AG04449 (cell line): ENCODE results near the gene MED22.
"Not testable (repeated sequence)": the region's sequence is repeated elsewhere in the genome, so short reads cannot be mapped to it uniquely, and the experiment has no call there.

Experiments used
- CTCF ChIA-PET: fragments of 350-600 bp; formaldehyde crosslinking; extraction: SDS; loops from one replicate; lab custom pipeline; 2021; ENCODE audit warnings: antibody characterized with exemption; lab: Yijun Ruan, JAX
- POLR2A ChIA-PET: fragments of 400-600, 350-600 bp; formaldehyde crosslinking; extraction: SDS; loops from one replicate; lab custom pipeline; 2020; ENCODE audit warnings: antibody characterized with exemption, inconsistent platforms; lab: Yijun Ruan, JAX
- DNase-seq: peaks from one replicate; pipeline ENCODE4 v3.0.0-alpha.2; 2010; ENCODE audit warnings: low read depth, low spot score
- H3K4me3 ChIP-seq: 2 replicates; pipeline ENCODE4 v1.5.1; 2011; ENCODE audit warnings: low read depth, mild to moderate bottlenecking, control low read depth, low read length
- TF ChIP-seq, protein P1 (sequence below): IDR thresholded peaks from one replicate; pipeline ENCODE4 v1.5.1; 2011; ENCODE audit warnings: mild to moderate bottlenecking, moderate library complexity, low read length, control low read depth, inconsistent platforms; ENCODE audit not compliant: insufficient read depth; ENCODE audit errors: missing control alignments

MED22 gene

DNA sequence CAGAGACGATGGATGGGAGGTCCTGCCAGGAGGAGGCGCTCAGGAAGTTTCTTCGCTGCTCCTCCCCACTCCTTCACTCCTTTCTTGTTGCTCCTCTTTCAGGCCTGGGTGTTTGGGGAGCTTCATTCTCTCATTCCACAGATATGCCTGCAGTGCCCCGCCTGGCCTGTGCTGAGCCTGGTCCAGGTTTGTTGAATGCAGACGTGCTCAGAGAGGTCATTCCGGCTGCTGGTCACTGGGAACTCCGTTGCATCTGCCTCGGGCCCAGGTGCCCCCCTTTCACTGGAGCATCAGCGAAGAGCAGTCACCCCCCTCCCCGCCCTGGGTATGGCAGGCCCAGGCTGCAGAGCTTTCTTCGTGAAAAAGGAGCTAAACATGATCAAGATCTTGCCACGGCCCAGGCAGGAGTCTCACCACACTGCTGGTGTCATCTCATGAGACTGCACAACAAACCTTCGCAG is 27.5 kb downstream of the MED22 start:
- no peak for DNase-seq
- CTCF ChIA-PET: interaction anchor here (1.2 to 2.1 kb wide), 2 partner anchors 9 to 10 kb away, joined by 5 read pairs; no protein-coding TSS in a partner anchor
- TF ChIP-seq, protein P1, sequence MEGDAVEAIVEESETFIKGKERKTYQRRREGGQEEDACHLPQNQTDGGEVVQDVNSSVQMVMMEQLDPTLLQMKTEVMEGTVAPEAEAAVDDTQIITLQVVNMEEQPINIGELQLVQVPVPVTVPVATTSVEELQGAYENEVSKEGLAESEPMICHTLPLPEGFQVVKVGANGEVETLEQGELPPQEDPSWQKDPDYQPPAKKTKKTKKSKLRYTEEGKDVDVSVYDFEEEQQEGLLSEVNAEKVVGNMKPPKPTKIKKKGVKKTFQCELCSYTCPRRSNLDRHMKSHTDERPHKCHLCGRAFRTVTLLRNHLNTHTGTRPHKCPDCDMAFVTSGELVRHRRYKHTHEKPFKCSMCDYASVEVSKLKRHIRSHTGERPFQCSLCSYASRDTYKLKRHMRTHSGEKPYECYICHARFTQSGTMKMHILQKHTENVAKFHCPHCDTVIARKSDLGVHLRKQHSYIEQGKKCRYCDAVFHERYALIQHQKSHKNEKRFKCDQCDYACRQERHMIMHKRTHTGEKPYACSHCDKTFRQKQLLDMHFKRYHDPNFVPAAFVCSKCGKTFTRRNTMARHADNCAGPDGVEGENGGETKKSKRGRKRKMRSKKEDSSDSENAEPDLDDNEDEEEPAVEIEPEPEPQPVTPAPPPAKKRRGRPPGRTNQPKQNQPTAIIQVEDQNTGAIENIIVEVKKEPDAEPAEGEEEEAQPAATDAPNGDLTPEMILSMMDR: no peak
- POLR2A ChIA-PET: no interaction called here
- H3K4me3 ChIP-seq: no peak overlapping the region

DNA sequence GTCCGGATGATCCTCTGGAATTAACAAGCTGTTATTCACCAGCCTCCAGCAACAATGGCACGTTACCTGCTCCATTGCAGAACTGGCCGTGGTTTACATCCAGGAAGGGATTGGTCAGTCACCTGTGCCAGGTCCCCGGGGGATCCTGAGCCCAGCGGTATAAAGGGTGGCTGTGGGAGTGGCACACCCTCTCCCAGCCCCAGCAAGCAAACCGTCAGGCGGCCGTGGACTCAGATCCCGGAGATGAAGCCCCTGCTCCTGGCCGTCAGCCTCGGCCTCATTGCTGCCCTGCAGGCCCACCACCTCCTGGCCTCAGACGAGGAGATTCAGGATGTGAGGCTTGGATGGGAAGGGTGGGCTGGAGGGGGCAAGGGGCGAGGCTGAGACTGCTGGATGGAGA is 30.4 kb downstream of the MED22 start:
- CTCF ChIA-PET, DNase-seq, POLR2A ChIA-PET, H3K4me3 ChIP-seq: not testable (repeated sequence)

GRCh38 chr9:133315997-133316396 is 31.9 kb downstream of the MED22 start:
- no peak overlapping the region for H3K4me3 ChIP-seq
- TF ChIP-seq, protein P1: no peak
- DNase-seq: no peak
- ChIA-PET POLR2A (no interaction called here), CTCF (no interaction called here)

DNA sequence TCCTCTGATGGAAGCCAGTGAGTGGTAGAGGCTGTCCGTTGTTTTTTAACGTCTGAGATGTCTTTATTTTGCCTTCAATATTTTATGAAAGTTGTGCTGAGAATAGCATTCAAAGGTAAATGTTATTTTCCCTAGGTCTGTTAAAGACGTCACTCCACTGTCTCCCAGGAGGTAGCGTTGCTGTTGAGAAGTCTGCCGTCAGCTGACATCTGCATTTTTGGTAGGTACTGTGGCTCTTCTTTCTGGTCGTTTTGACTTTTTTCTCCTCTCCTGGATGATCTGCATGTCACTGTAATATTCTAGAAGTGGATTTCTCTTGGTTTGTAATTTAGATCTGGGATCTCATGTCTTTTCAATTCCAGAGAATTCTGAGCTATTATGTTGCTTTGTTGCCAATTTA is 38.3 kb downstream of the MED22 start:
- ChIA-PET CTCF (no interaction called here), POLR2A (no interaction called here)
- H3K4me3 ChIP-seq: no peak overlapping the region
- no peak for DNase-seq
- TF ChIP-seq, protein P1: no peak

DNA sequence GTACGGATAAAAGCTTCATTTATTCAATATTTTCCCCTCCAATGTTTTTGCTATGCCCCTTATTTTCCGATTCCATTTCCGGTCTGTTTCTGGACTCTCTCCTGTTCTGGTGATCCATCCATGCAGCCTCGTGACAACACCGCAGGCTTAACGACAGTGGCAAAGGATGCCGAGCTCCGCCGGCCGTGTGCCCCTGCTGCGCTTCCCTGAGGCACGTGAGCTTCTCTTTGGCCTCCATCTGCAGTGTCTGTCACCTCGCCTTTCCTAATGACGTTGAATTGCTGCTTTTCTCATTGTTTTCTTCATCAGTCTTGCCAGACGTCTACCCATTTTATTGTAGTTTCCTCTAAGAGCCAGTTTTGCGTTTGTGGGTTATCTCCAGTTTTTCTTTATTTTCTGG is 40.6 kb downstream of the MED22 start:
- ChIA-PET POLR2A (no interaction called here), CTCF (interaction anchor here (0.7 to 1.4 kb wide), 2 partner anchors 59 to 115 kb away, joined by 3 to 4 read pairs; no protein-coding TSS in a partner anchor)
- TF ChIP-seq, protein P1: no peak

GRCh38 chr9:133306242-133307204 is 41.4 kb downstream of the MED22 start:
- TF ChIP-seq, protein P1: no peak
- CTCF ChIA-PET: interaction anchor here (0.7 to 1.4 kb wide), 2 partner anchors 59 to 114 kb away, joined by 3 to 4 read pairs; no protein-coding TSS in a partner anchor
- POLR2A ChIA-PET: no interaction called here
- H3K4me3 ChIP-seq: no peak overlapping the region
- no peak for DNase-seq

More for the DNA sequence above, 40.6 kb downstream of the MED22 start:
- H3K4me3 ChIP-seq: no peak overlapping the region
- DNase-seq: no peak
